PC-9 (cell line): ENCODE data around the gene GRIN3A.

Experiments
- EZH2 ChIP-seq: fragments of 200-600 bp; sonication (generic); IDR thresholded peaks from 2 replicates; pipeline ENCODE4 v1.8.0; 2017; ENCODE audit warnings: antibody characterized with exemption, low read depth
- TF ChIP-seq, protein P1 (sequence below): fragments of 200-600 bp; sonication (generic); conservative IDR thresholded peaks from 2 replicates; pipeline ENCODE4 v1.6.1; 2017; ENCODE audit warnings: mixed run types, antibody characterized with exemption, mild to moderate bottlenecking, moderate library complexity

DNA sequence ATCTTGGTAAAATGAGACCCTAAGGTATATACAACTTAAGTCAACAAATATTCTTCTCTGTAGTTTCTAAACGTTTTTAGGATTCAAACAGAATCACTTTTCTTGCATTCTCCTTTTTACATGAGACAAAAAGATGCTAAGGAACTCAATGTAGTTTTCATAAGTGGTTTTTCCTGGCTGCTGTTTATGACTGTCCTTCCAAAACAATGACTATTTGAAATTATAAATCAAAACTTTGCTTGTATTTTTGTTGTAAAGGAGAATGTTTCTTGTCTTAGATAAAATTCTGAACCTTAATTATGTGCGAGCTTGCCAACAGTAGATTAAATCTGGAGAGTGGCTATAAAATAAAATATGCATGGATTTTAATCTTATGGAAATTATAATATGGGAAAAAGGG lies 53.8 kb downstream of the GRIN3A start:
- TF ChIP-seq, protein P1, sequence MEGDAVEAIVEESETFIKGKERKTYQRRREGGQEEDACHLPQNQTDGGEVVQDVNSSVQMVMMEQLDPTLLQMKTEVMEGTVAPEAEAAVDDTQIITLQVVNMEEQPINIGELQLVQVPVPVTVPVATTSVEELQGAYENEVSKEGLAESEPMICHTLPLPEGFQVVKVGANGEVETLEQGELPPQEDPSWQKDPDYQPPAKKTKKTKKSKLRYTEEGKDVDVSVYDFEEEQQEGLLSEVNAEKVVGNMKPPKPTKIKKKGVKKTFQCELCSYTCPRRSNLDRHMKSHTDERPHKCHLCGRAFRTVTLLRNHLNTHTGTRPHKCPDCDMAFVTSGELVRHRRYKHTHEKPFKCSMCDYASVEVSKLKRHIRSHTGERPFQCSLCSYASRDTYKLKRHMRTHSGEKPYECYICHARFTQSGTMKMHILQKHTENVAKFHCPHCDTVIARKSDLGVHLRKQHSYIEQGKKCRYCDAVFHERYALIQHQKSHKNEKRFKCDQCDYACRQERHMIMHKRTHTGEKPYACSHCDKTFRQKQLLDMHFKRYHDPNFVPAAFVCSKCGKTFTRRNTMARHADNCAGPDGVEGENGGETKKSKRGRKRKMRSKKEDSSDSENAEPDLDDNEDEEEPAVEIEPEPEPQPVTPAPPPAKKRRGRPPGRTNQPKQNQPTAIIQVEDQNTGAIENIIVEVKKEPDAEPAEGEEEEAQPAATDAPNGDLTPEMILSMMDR, result no peak
- TF ChIP-seq EZH2, result no peak
